GM19324 (cell line): ENCODE measurements around the gene GRIN2A.

Experiments
- ATAC-seq: cut with Tn5 transposase; IDR thresholded peaks from one replicate; pipeline ENCODE4 v1.9.1; 2021; ENCODE audit warnings: mild to moderate bottlenecking, moderate library complexity; ENCODE audit not compliant: unreplicated experiment, low FRiP score

The GRIN2A gene

GRCh38 chr16:9980981-9981380 is 201.2 kb downstream of the GRIN2A start:
- no peak for ATAC-seq

GRCh38 chr16:9978160-9978725 is 204.0 kb downstream of the GRIN2A start:
- no peak for ATAC-seq

DNA sequence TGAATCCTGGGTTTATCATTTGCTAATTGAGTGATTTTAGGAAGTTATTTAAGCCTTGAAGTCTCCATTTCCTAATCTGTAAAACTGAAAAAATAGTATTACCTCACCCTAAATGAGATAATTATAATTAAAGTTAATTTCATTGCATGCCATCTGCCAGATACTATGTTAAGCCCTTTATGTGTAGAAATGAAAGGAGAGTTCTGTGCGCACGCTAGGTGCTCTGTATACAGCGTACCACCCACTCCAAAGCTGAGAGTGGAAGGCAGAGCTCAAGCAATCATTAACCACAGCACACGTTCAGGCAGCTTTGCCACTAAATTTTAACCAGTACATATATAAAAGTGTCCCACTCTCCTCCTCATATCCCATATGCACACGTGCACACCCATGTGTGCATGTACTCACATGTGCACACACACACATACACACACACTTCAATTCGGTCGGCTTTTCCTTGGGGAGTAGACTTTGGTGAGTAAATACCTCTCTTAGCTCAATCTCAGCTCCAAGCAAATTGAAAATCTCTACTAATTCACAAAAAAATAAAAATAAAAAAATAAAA is 204.8 kb downstream of the GRIN2A start:
- ATAC-seq = no peak

DNA sequence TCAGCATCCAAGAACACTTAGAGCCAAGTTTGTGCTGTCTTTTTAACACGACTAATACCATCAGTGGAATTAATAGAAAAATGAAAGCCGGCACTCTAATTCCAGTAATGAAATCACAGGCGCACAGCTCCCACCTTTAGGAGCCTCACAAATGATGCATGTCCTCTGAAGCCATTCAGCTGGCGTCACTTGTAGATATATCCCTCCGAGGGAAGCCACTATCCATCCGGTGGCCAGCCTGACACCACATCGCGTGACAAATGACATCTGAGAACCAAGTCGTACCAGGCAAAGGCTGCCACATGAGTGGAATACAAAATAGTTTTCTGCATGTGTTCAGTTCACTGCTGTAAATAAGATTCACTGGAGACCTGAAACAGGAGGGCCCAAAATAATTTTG is 205.6 kb downstream of the GRIN2A start:
- ATAC-seq = no peak

GRCh38 chr16:9971907-9972306 is 210.3 kb downstream of the GRIN2A start:
- no peak for ATAC-seq

GRCh38 chr16:9970796-9971195 is 211.4 kb downstream of the GRIN2A start:
- no peak for ATAC-seq

GRCh38 chr16:9970244-9970643 is 212.0 kb downstream of the GRIN2A start:
- ATAC-seq = no peak

DNA sequence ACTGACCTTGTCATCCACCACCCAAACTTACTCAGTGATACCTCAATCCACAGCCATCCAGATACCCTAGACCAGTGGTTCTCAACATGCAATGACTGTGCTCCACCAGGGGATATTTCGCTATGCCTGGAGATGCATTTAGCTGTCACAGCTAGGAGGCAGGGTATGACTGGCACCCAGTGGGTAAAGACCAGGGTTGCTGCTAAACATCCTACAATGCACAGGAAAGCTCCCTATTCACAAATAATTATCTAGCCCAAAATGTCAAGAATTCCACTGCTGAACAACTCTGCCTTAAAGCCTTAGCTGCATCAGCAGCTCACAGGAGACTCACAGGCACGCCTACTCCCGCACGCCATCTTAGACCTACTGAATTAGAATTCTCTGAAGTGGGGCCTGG is 212.6 kb downstream of the GRIN2A start:
- no peak for ATAC-seq

DNA sequence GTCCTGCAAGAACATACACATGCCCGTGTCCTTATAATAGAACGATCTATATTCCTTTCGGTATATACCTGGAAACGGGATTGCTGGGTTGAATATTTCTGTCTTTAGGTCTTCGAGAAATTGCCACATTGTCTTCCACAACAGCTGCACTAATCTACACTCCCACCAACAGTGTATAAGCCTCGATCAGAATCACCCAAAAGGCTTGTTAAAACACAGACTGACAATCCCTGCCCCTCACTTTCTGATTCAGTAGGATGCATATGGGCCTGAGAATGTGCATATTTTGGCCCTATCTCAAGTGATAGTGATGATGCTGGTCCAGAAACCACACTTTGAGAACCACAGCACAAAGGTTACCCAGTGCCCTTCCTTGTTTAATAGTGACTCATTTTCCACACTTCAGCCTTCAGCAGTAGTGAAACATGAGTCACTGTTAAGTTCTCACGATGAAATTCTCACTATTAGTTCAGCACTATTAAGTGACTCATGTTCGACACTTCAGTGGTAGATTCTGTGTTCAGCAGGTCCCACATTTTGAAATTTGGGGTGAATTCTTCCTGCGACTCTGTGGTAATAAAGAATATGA is 215.6 kb downstream of the GRIN2A start:
- no peak for ATAC-seq

GRCh38 chr16:9965079-9965478 is 217.1 kb downstream of the GRIN2A start:
- ATAC-seq = no peak

DNA sequence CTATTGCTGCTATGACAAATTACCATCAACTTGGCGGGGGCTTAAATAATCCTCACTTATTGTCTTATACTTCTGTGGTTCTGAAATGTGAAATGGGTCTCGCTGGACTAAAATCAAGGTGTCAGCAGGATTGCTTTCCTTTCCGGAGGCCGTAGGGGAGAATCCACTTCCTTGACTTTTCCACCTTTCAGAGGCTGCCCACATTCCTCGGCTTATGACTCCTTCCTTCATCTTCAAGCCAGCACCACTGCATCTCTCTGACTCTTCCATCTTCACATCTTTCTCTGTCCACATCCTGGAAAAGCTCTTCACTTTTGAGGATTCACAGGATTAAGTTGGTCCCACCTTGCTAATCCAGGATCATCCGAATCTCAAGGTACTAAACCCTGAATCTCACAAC is 217.8 kb downstream of the GRIN2A start:
- no peak for ATAC-seq

DNA sequence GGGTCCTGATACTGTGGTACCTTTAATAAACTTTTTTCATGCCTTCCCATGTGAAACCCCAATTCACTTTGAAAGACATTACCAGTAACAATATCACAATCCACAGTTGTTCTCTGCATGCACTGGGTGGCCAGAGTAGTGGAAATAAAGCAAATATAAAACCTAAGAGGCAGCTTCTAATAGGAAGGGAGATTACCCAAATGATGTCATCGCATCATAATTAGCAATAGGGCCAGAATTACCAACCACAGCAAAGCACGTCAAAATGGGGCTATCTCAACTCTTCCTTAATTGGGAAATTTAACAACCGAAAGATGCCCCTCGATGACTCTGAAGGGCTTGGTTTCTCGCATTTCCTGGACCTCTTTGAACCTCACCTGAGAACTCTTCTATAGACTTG is 224.8 kb downstream of the GRIN2A start:
- ATAC-seq = no peak

DNA sequence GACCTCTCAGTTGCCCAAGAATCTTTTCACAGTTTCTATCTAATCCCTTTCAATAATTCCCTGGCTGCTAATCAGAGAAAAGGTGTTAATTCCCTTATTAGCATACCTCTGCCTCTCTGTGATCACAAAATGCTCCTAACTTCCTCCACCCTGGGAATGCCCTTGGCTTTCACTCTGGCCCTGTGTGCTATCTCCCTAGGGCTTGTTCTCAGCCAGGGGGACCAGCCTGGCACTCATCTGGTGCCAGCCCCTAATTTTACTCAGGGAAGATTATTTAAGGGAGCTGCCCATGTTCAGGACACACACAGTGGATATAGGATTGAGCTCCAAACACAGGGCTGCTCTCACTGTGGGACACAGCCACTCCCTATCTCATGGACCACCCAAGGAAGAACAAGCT is 225.2 kb downstream of the GRIN2A start:
- ATAC-seq = no peak

GRCh38 chr16:9955677-9956076 is 226.6 kb downstream of the GRIN2A start:
- ATAC-seq = no peak

DNA sequence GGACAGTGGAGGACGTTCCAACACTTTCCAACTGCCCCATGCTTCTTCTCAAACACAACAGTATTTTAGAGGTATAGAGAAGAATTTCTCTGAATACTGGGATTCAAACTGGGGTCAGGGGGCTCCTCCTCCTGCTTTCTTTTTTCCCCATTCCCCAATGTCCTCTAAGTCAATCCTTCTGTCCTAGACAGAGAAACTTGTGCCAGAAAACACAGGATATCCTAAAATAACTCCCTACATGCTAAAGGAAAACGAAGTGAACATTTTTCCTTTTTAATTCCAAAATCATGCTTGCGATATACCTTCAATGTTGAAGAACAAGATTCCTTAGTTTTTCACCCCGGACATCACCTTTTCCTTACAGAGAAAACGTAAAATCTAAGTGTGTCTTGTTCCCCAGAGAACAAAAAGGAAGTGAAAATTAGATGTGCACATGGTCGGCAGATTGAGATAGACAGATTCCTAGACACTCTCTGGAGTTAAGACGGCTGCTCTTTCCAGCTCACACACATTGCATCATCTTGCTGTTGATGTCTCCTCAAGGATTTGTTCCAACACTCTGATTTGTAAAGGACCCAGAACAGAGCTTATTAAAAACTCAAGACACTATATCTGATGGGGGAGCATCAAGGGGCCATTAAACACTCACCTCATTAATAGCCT is 228.2 kb downstream of the GRIN2A start:
- no peak for ATAC-seq

- no peak for ATAC-seq
These were observed 231.6 kb downstream of the GRIN2A start for GRCh38 chr16:9950658-9951057.

DNA sequence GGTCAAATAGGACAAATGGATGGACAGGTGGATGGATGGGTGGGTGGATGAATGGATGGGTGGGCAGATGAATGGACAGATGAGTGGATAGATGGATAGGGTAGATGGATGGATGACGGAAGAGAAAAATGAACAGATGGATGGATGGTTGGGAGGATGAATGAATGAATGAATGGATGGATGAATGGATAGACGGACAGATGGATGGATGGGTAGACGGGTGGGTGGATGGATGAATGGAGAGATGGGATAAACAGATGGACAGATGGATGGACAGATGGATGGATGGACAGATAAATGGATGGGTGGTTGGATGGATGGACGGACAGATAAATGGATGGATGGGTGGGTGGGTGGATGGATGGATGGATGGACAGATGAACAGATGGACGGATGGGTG is 232.8 kb downstream of the GRIN2A start:
- no peak for ATAC-seq

- no peak for ATAC-seq
These were observed 233.3 kb downstream of the GRIN2A start for GRCh38 chr16:9948933-9949332.

- ATAC-seq = no peak
These were observed 236.1 kb downstream of the GRIN2A start for GRCh38 chr16:9946022-9946720.

DNA sequence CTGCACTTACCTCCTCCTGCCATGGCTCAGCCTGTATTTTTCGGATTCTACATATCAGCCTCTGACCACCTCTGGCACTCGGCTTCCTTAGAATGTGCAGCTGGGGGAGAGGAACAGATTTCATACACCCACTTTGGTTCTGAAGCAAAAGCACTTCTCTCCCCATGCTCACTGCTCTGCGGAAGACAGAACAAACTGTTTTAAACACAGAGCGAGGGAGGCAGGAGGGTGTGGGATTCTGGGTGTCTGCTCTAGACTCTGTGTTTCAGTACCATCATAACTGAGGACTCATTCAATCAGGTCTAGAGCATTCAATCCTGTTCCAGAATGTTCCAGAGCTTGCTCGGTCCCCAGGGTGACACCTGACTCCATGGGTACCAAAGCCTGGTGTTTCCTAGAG is 239.1 kb downstream of the GRIN2A start:
- ATAC-seq = no peak

DNA sequence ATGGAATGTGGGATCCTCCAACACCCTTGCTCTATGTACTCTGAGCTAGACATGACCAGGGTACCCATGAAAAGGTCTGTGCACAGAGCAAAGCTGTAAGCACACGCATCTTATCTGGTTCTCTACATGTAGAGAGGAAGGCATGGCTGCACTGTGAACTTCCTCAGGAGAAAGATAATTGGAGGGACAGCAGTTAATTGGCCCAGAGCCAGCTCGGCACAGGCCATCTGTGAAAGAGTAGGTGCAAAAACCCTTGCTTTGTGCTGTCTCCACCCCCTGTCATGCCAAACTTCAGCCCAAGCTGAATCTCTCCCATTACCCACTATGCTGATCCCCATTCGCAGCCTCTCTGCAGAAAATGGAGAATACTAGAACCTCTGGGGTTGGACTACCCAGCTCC is 241.0 kb downstream of the GRIN2A start:
- ATAC-seq = no peak
